ENCODE data around the gene PPFIBP2. TPM values are rescaled to one million over a fixed set of nuclear protein-coding genes. Genes with fewer than 3 reads are reported as not detected.

Gene PPFIBP2
- polyA plus RNA-seq, 2 of the 4 experiments (the other 2 are of a cell fraction) = 13.4 to 32.5 TPM

DNA sequence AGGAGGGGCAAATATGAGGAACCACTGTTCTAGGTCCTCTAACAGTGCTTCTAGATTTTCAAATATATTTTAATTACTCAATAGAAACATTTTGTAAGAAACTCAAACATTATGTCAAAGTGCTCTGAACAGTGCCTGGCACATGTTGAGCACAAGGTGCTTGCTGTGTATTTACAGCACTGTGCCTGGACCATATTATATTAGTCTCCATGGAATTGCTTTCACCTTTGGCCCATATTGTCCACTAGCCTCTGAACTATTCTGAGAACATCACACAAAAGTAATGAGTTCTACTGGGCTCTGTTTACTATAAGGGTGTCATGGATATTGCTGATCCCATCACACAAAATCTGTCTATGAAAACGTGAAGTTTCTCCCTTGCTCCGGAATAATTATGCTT is 76.7 kb downstream of the PPFIBP2 start (continued):
- TF ChIP-seq MAZ (IDR thresholded peaks at IDR 0.05; ENCODE audit: borderline replicate concordance, low read depth, low read length) = no peak
- no peak for TF ChIP-seq FOXS1 (CRISPR knock-in tag; IDR thresholded peaks at IDR 0.05)
- TF ChIP-seq, protein P1, sequence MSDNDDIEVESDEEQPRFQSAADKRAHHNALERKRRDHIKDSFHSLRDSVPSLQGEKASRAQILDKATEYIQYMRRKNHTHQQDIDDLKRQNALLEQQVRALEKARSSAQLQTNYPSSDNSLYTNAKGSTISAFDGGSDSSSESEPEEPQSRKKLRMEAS (IDR thresholded peaks at IDR 0.05) = no peak
- TF ChIP-seq HOXB5 (CRISPR knock-in tag; IDR thresholded peaks at IDR 0.05) = no peak
- no peak for TF ChIP-seq RAD21 (conservative IDR thresholded peaks at IDR 0.05 in 1 of 2, IDR thresholded peaks at IDR 0.05 in 1 of 2)

DNA sequence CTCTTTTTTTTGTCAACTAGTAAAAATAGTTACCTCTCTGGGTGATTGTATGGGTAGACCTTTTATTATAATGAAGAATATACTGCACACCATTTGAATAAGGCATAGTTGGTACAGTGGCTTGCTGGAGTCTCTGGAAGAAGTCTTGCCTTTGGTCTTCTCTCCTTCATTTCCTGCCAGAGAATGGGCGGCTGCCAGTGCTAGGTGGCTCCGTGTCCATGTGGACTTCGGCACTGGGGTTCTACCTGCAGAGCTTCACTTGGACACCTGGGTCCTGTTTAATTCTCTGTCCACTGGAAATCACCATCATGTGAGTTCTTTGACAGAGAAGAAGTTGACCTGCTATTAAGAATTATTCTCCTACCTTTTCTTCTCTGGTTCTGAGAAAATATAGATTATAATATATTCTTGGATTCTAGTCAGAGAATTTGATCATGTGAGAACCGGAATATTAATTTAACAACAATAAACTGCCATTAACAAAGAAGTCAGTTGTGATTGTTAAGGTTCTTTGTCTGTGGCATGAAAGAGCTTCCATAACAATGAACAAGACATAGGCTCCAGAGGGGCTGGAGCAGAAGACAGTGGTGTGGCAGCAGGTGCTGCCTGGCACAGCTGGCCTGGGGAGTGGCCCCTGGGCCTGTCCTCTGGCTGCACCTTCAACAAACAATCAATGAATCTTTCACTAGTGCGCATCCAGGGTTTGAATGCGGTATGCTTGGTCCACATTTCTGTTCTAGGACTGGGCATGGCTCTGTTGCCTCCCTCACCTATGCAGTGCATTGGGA is 77.5 kb downstream of the PPFIBP2 start:
- Histone ChIP-seq H3K4me1 (peaks cover 16% of the 10 kb centered on the region; the same call in 2 of the 3 replicates), H3K4me3 (no peak overlapping the region), H3K27ac (no peak overlapping the region), H3K9me3 (no peaks in the 10 kb centered on the region), H3K4me2 (no peak overlapping the region)
- ATAC-seq (no peak), FAIRE-seq (no peak), DNase-seq (ENCODE audit: low read depth in 1 of 2, low spot score in 1 of 2) (no peak)
- POLR2A ChIA-PET = no interaction called here
- TF ChIP-seq ZC3H11A (IDR thresholded peaks at IDR 0.05) (no peak), FOSL2 (IDR thresholded peaks at IDR 0.05) (no peak), FOSL2 (CRISPR knock-in tag; IDR thresholded peaks at IDR 0.05) (no peak), RNF2 (IDR thresholded peaks at IDR 0.05; ENCODE audit: borderline replicate concordance, low read depth) (no peak), CBX8 (IDR thresholded peaks at IDR 0.05) (no peak), HOXB5 (CRISPR knock-in tag; IDR thresholded peaks at IDR 0.05) (no peak), MAFK (IDR thresholded peaks at IDR 0.05; ENCODE audit: partially characterized antibody) (no peak), ZNF302 (CRISPR knock-in tag; IDR thresholded peaks at IDR 0.05) (no peak), EP300 (IDR thresholded peaks at IDR 0.05) (no peak), HEYL (CRISPR knock-in tag; IDR thresholded peaks at IDR 0.05) (no peak), POLR2AphosphoS2 (conservative IDR thresholded peaks at IDR 0.05; ENCODE audit: low read length) (no peak), NFE2L2 (conservative IDR thresholded peaks at IDR 0.05; ENCODE audit: low read length) (no peak)
- TF ChIP-seq, protein P2, sequence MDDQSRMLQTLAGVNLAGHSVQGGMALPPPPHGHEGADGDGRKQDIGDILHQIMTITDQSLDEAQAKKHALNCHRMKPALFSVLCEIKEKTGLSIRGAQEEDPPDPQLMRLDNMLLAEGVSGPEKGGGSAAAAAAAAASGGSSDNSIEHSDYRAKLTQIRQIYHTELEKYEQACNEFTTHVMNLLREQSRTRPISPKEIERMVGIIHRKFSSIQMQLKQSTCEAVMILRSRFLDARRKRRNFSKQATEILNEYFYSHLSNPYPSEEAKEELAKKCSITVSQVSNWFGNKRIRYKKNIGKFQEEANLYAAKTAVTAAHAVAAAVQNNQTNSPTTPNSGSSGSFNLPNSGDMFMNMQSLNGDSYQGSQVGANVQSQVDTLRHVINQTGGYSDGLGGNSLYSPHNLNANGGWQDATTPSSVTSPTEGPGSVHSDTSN (IDR thresholded peaks at IDR 0.05) = no peak
- TF ChIP-seq, protein P3, sequence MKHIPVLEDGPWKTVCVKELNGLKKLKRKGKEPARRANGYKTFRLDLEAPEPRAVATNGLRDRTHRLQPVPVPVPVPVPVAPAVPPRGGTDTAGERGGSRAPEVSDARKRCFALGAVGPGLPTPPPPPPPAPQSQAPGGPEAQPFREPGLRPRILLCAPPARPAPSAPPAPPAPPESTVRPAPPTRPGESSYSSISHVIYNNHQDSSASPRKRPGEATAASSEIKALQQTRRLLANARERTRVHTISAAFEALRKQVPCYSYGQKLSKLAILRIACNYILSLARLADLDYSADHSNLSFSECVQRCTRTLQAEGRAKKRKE (CRISPR knock-in tag; IDR thresholded peaks at IDR 0.05; ENCODE audit: low read depth) = no peak
- TF ChIP-seq, protein P4, sequence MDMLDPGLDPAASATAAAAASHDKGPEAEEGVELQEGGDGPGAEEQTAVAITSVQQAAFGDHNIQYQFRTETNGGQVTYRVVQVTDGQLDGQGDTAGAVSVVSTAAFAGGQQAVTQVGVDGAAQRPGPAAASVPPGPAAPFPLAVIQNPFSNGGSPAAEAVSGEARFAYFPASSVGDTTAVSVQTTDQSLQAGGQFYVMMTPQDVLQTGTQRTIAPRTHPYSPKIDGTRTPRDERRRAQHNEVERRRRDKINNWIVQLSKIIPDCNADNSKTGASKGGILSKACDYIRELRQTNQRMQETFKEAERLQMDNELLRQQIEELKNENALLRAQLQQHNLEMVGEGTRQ (IDR thresholded peaks at IDR 0.05) = no peak
- TF ChIP-seq, protein P5, sequence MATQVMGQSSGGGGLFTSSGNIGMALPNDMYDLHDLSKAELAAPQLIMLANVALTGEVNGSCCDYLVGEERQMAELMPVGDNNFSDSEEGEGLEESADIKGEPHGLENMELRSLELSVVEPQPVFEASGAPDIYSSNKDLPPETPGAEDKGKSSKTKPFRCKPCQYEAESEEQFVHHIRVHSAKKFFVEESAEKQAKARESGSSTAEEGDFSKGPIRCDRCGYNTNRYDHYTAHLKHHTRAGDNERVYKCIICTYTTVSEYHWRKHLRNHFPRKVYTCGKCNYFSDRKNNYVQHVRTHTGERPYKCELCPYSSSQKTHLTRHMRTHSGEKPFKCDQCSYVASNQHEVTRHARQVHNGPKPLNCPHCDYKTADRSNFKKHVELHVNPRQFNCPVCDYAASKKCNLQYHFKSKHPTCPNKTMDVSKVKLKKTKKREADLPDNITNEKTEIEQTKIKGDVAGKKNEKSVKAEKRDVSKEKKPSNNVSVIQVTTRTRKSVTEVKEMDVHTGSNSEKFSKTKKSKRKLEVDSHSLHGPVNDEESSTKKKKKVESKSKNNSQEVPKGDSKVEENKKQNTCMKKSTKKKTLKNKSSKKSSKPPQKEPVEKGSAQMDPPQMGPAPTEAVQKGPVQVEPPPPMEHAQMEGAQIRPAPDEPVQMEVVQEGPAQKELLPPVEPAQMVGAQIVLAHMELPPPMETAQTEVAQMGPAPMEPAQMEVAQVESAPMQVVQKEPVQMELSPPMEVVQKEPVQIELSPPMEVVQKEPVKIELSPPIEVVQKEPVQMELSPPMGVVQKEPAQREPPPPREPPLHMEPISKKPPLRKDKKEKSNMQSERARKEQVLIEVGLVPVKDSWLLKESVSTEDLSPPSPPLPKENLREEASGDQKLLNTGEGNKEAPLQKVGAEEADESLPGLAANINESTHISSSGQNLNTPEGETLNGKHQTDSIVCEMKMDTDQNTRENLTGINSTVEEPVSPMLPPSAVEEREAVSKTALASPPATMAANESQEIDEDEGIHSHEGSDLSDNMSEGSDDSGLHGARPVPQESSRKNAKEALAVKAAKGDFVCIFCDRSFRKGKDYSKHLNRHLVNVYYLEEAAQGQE (IDR thresholded peaks at IDR 0.05) = no peak
- CTCF ChIA-PET = interaction anchor here (0.7 to 2.2 kb wide), 5 partner anchors 8 to 74 kb away, joined by 3 to 7 read pairs (median 3); no protein-coding TSS in a partner anchor
- WGBS (ENCODE audit: missing lambda C conversion rate) = 92% methylated on average over 6 of the region's 6 CpGs

All from A549 (cell line).